ENCODE measurements around the gene KREMEN2. TPM values are rescaled to one million over a fixed set of nuclear protein-coding genes. Genes with fewer than 3 reads are reported as not detected.

KREMEN2 gene
- total RNA-seq, 1 experiment from 2014 or later, result 0.49 TPM

DNA sequence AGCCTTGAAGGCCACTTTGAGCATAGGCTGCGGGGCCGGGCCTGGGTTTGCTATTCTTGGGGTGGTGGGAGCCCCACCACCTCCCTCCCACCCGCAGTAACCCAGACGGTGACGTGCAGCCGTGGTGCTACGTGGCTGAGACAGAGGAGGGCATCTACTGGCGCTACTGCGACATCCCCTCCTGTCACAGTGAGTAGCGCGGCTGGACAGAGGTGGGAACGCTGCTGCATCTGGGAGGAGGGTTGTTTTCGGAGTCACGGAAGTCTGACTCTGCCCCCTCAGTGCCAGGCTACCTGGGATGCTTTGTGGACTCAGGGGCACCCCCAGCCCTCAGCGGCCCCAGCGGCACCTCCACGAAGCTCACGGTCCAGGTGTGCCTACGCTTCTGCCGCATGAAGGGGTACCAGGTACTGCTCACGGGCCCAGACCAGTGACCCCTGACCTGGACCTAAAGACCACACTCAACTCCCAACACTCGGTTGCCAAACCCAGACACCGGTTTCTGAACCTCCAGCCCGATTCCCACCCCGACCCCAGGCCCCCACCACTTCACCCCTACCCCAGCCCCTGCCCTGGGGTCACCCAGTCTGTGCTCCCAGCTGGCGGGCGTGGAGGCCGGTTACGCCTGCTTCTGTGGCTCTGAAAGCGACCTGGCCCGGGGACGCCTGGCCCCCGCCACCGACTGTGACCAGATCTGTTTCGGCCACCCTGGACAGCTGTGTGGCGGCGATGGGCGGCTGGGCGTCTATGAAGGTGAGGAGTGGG is 2.1 kb downstream of the KREMEN2 start:
- no peak for DNase-seq (ENCODE audit: low spot score)
- H3K27ac ChIP-seq (ENCODE audit: low read depth, low read length, poor library complexity, severe bottlenecking), result no peak overlapping the region
- H3K27me3 ChIP-seq (replicated peaks; ENCODE audit: insufficient read depth, low read depth, low read length, poor library complexity), result no peaks in the 10 kb centered on the region
- no peak overlapping the region for H3K4me3 ChIP-seq (ENCODE audit: low read depth, low read length, poor library complexity, severe bottlenecking)
- no peaks in the 10 kb centered on the region for H3K9me3 ChIP-seq (ENCODE audit: low read depth, low read length, poor library complexity, severe bottlenecking)
- TF ChIP-seq, protein P1, sequence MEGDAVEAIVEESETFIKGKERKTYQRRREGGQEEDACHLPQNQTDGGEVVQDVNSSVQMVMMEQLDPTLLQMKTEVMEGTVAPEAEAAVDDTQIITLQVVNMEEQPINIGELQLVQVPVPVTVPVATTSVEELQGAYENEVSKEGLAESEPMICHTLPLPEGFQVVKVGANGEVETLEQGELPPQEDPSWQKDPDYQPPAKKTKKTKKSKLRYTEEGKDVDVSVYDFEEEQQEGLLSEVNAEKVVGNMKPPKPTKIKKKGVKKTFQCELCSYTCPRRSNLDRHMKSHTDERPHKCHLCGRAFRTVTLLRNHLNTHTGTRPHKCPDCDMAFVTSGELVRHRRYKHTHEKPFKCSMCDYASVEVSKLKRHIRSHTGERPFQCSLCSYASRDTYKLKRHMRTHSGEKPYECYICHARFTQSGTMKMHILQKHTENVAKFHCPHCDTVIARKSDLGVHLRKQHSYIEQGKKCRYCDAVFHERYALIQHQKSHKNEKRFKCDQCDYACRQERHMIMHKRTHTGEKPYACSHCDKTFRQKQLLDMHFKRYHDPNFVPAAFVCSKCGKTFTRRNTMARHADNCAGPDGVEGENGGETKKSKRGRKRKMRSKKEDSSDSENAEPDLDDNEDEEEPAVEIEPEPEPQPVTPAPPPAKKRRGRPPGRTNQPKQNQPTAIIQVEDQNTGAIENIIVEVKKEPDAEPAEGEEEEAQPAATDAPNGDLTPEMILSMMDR (conservative IDR thresholded peaks at IDR 0.05; ENCODE audit: low read depth, low read length), result no peak
- no peak for TF ChIP-seq EZH2 (IDR thresholded peaks at IDR 0.05; ENCODE audit: borderline replicate concordance, low read depth, low read length, poor library complexity, severe bottlenecking)
- H3K4me1 ChIP-seq (ENCODE audit: insufficient read depth, low read length, poor library complexity, severe bottlenecking), result peaks cover 29% of the 10 kb centered on the region
- ChIA-PET POLR2A (ENCODE audit: low non-redundant PET) (no interaction called here), CTCF (interaction anchor here (0.7 kb wide), 1 partner anchor 14 kb away, joined by 3 read pairs; no protein-coding TSS in a partner anchor)
- BruUV-seq (replicated peaks), result no TSS peak
- intact Hi-C loops (cut with micrococcal nuclease; ENCODE audit: unreplicated experiment), result no loop called here
- H3K36me3 ChIP-seq (ENCODE audit: insufficient read depth, low read length, poor library complexity, severe bottlenecking), result no peaks in the 10 kb centered on the region

- BruUV-seq (replicated peaks), result no TSS peak
Measured at GRCh38 chr16:2966808-2967191, 2.7 kb downstream of the KREMEN2 start.

GRCh38 chr16:2967211-2967631 is 3.1 kb downstream of the KREMEN2 start:
- DNase-seq (ENCODE audit: low spot score), result no peak
- Histone ChIP-seq H3K27ac (ENCODE audit: low read depth, low read length, poor library complexity, severe bottlenecking) (no peak overlapping the region), H3K9me3 (ENCODE audit: low read depth, low read length, poor library complexity, severe bottlenecking) (no peaks in the 10 kb centered on the region), H3K4me1 (ENCODE audit: insufficient read depth, low read length, poor library complexity, severe bottlenecking) (peaks cover 32% of the 10 kb centered on the region), H3K4me3 (ENCODE audit: low read depth, low read length, poor library complexity, severe bottlenecking) (no peak overlapping the region), H3K36me3 (ENCODE audit: insufficient read depth, low read length, poor library complexity, severe bottlenecking) (peaks cover 6% of the 10 kb centered on the region), H3K27me3 (replicated peaks; ENCODE audit: insufficient read depth, low read depth, low read length, poor library complexity) (no peaks in the 10 kb centered on the region)
- POLR2A ChIA-PET (ENCODE audit: low non-redundant PET), result no interaction called here
- CTCF ChIA-PET, result interaction anchor here (0.5 to 1.6 kb wide), 2 partner anchors 40 to 688 kb away, joined by 3 read pairs; no protein-coding TSS in a partner anchor
- intact Hi-C loops (cut with micrococcal nuclease; ENCODE audit: unreplicated experiment), result no loop called here
- BruUV-seq (replicated peaks), result no TSS peak
- TF ChIP-seq, protein P1 (conservative IDR thresholded peaks at IDR 0.05; ENCODE audit: low read depth, low read length), result no peak
- TF ChIP-seq EZH2 (IDR thresholded peaks at IDR 0.05; ENCODE audit: borderline replicate concordance, low read depth, low read length, poor library complexity, severe bottlenecking), result no peak

More at GRCh38 chr16:2966808-2967191, 2.7 kb downstream of the KREMEN2 start:
- no peak for DNase-seq (ENCODE audit: low spot score)
- no peaks in the 10 kb centered on the region for H3K9me3 ChIP-seq (ENCODE audit: low read depth, low read length, poor library complexity, severe bottlenecking)
- H3K4me1 ChIP-seq (ENCODE audit: insufficient read depth, low read length, poor library complexity, severe bottlenecking), result peaks cover 29% of the 10 kb centered on the region
- H3K27me3 ChIP-seq (replicated peaks; ENCODE audit: insufficient read depth, low read depth, low read length, poor library complexity), result no peaks in the 10 kb centered on the region
- no peak overlapping the region for H3K27ac ChIP-seq (ENCODE audit: low read depth, low read length, poor library complexity, severe bottlenecking)
- TF ChIP-seq EZH2 (IDR thresholded peaks at IDR 0.05; ENCODE audit: borderline replicate concordance, low read depth, low read length, poor library complexity, severe bottlenecking), result no peak
- TF ChIP-seq, protein P1 (conservative IDR thresholded peaks at IDR 0.05; ENCODE audit: low read depth, low read length), result no peak
- H3K4me3 ChIP-seq (ENCODE audit: low read depth, low read length, poor library complexity, severe bottlenecking), result no peak overlapping the region
- peaks cover 2% of the 10 kb centered on the region for H3K36me3 ChIP-seq (ENCODE audit: insufficient read depth, low read length, poor library complexity, severe bottlenecking)
- POLR2A ChIA-PET (ENCODE audit: low non-redundant PET), result no interaction called here
- CTCF ChIA-PET, result interaction anchor here (0.5 to 1.6 kb wide), 2 partner anchors 40 to 689 kb away, joined by 3 read pairs; no protein-coding TSS in a partner anchor
- intact Hi-C loops (cut with micrococcal nuclease; ENCODE audit: unreplicated experiment), result no loop called here

Measured in A673 (cell line).